SK-N-MC (cell line): ENCODE measurements around the gene WDR31.
"Not testable (repeated sequence)": the region's sequence is repeated elsewhere in the genome, so short reads cannot be mapped to it uniquely, and the experiment has no call there.

Experiments used
- DNase-seq: peaks from one replicate; pipeline ENCODE4 v3.0.0-alpha.2; 2011; ENCODE audit warnings: low read depth, low spot score
- H3K27ac ChIP-seq: fragments of 200-600 bp; sonication (generic); 2 replicates; pipeline ENCODE4 v1.5.1; 2016; ENCODE audit warnings: mixed run types
- H3K36me3 ChIP-seq: fragments of 200-600 bp; sonication (generic); 2 replicates; pipeline ENCODE4 v1.6.1; 2017; ENCODE audit warnings: antibody characterized with exemption, low read length, mixed read lengths; ENCODE audit not compliant: insufficient read depth
- H3K4me3 ChIP-seq: fragments of 200-600 bp; sonication (generic); 2 replicates; pipeline ENCODE4 v1.5.1; 2016
- H3K9ac ChIP-seq: fragments of 200-600 bp; sonication (generic); 2 replicates; pipeline ENCODE4 v1.8.0; 2017; ENCODE audit warnings: mixed run types, mixed read lengths; ENCODE audit not compliant: insufficient read length
- H3K9me3 ChIP-seq: fragments of 200-600 bp; sonication (generic); 2 replicates; pipeline ENCODE4 v1.6.1; 2017; ENCODE audit warnings: low read depth, mild to moderate bottlenecking, antibody characterized with exemption, low read length, moderate library complexity, mixed read lengths
- EZH2 ChIP-seq: fragments of 200-600 bp; sonication (generic); IDR thresholded peaks from one replicate; pipeline ENCODE4 v1.6.1; 2017; ENCODE audit warnings: antibody characterized with exemption
- FOXP2 ChIP-seq: optimal IDR thresholded peaks from 2 replicates; pipeline ENCODE3; 2011; ENCODE audit warnings: mild to moderate bottlenecking, moderate library complexity; ENCODE audit not compliant: insufficient read depth; ENCODE audit errors: extremely low read length, control extremely low read depth
- POLR2AphosphoS5 ChIP-seq: IDR thresholded peaks from 2 replicates; pipeline ENCODE4 v1.6.1; 2012; ENCODE audit warnings: mild to moderate bottlenecking, low read depth, low read length, borderline replicate concordance

Gene WDR31

GRCh38 chr9:113368982-113369854, 29.1 kb upstream of the WDR31 start:
- DNase-seq, result no peak
- Histone ChIP-seq H3K9ac (no peak overlapping the region), H3K4me3 (no peak overlapping the region), H3K36me3 (no peaks in the 10 kb centered on the region), H3K27ac (no peak overlapping the region), H3K9me3 (no peaks in the 10 kb centered on the region)
- TF ChIP-seq FOXP2 (no peak), EZH2 (no peak), POLR2AphosphoS5 (no peak)

GRCh38 chr9:113368348-113368981, 28.4 kb upstream of the WDR31 start:
- TF ChIP-seq EZH2 (no peak), FOXP2 (no peak), POLR2AphosphoS5 (no peak)
- Histone ChIP-seq H3K27ac (no peak overlapping the region), H3K36me3 (no peaks in the 10 kb centered on the region), H3K9ac (no peak overlapping the region), H3K4me3 (no peak overlapping the region), H3K9me3 (no peaks in the 10 kb centered on the region)
- no peak for DNase-seq

- H3K36me3 ChIP-seq, H3K27ac ChIP-seq, H3K9ac ChIP-seq, H3K4me3 ChIP-seq, H3K9me3 ChIP-seq, DNase-seq: not testable (repeated sequence)
Observed at GRCh38 chr9:113365652-113366051, 25.6 kb upstream of the WDR31 start.

GRCh38 chr9:113364951-113365350, 24.9 kb upstream of the WDR31 start:
- Histone ChIP-seq H3K36me3 (no peaks in the 10 kb centered on the region), H3K9ac (no peak overlapping the region), H3K27ac (no peak overlapping the region), H3K9me3 (no peaks in the 10 kb centered on the region), H3K4me3 (no peak overlapping the region)
- DNase-seq, result no peak
- no peak for TF ChIP-seq POLR2AphosphoS5
- TF ChIP-seq FOXP2, result no peak
- TF ChIP-seq EZH2, result no peak

DNA sequence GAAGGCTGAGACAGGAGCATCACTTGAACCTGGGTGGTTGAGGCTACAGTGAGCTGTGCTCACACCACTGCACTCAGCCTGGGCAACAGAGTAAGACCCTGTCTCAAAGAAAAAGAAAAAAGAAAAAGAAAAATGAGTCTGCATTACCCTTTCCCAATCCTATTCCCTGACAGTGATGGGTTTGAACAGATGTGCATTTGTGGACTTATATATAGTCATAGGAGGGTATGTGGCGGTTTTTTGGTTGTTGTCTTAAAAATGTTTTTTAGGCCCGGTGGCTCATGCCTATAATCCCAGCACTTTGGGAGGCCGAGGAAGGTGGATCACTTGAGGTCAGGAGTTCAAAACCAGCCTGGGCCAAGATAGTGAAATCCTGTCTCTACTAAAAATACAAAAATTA, 23.3 kb upstream of the WDR31 start:
- Histone ChIP-seq H3K4me3 (no peak overlapping the region), H3K9me3 (no peaks in the 10 kb centered on the region), H3K27ac (no peak overlapping the region), H3K9ac (no peak overlapping the region), H3K36me3 (no peaks in the 10 kb centered on the region)
- no peak for DNase-seq
- TF ChIP-seq EZH2, result no peak
- TF ChIP-seq POLR2AphosphoS5, result no peak
- TF ChIP-seq FOXP2, result no peak

DNA sequence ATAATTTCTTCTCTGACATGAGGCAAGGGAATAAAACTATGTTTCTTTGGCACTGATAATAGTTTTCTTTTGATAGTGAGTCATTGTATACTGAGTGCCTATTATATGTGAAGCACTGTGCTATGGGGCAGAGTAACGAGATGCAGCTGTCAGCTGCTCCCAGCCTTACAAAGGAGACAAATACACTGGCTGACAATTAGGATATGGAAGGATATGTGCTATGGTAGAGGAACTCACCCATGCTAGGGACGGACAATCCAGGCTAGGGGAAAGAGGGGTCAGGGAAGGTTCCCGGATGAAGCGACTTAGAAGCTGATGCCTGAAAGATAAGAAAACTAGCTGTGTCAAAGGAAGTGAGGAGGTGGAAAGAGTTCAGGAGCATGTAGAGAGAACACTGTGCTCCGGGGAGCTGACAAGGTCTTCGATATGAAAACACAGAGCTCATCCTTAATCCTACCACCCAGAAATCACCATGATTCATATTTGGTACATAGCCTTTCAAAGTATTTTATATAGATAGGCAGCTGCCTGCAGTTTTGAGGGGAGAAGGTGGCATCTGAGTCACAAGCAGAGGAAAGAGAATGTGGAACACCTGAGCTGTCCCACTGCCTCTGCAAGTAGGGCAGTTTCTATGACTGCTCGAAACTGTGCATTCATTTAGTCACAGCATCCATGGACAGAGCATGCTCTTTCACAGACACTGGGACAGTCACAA, 21.4 kb upstream of the WDR31 start:
- Histone ChIP-seq H3K9me3 (no peaks in the 10 kb centered on the region), H3K9ac (no peak overlapping the region), H3K4me3 (no peak overlapping the region), H3K27ac (no peak overlapping the region), H3K36me3 (no peaks in the 10 kb centered on the region)
- DNase-seq, result no peak
- no peak for TF ChIP-seq EZH2
- TF ChIP-seq POLR2AphosphoS5, result no peak
- no peak for TF ChIP-seq FOXP2

DNA sequence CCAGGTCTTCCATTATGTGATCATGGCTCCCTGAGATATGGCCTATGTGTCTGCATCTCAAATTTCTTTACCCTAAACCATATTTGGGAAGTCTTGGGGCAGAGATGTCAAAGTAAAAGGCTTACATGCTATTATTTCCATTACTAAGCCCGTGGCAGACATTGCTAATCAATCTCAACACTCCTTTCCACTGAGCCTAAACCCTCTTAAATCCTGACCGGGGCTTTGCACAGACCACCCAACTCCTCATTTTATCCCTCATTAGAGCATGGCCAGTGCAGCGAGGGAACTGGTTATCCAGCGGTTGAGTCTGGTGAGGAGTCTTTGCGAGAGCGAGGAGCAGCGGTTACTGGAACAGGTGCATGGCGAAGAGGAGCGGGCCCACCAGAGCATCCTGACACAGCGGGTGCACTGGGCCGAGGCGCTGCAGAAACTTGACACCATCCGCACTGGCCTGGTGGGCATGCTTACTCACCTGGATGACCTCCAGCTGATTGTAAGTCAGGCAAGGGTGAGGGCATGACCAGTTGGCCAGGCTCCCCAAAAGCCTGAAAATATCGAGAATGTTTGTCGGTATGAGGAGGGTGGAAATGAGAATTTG, 20.3 kb upstream of the WDR31 start:
- TF ChIP-seq EZH2 (no peak), FOXP2 (no peak)
- H3K27ac ChIP-seq, result no peak overlapping the region
- no peaks in the 10 kb centered on the region for H3K9me3 ChIP-seq
- H3K9ac ChIP-seq, result no peak overlapping the region
- no peak overlapping the region for H3K4me3 ChIP-seq
- no peaks in the 10 kb centered on the region for H3K36me3 ChIP-seq
- DNase-seq, result no peak

DNA sequence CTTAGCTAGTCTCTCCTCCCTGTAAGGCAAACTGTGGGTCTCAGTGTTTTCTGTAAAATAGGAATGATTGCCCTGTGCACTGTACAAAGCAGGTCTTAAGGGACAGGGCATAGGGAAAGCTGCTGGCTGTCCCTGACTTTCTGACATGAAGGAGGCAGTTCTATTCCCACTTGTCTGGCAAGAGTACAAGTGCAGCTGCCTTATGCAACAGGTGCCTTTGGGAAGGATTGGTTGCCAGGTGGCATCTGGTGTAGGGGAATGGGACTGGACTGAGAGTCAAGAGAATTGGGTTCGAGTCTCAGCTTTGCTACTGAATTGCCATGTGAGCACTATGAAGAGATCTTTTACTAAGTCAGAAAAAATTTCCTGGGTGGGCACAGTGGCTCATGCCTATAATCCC, 19.3 kb upstream of the WDR31 start:
- no peak overlapping the region for H3K27ac ChIP-seq
- no peaks in the 10 kb centered on the region for H3K36me3 ChIP-seq
- no peak for DNase-seq
- H3K4me3 ChIP-seq, result no peak overlapping the region
- no peak overlapping the region for H3K9ac ChIP-seq
- TF ChIP-seq EZH2, result no peak
- TF ChIP-seq POLR2AphosphoS5, result no peak
- TF ChIP-seq FOXP2, result no peak
- no peaks in the 10 kb centered on the region for H3K9me3 ChIP-seq
